ENCODE data around the gene CLEC11A.
"Not testable (repeated sequence)": the region's sequence is repeated elsewhere in the genome, so short reads cannot be mapped to it uniquely, and the experiment has no call there.

CLEC11A gene

GRCh38 chr19:50741179-50741933 is 18.2 kb downstream of the CLEC11A start:
- no peaks in the 10 kb centered on the region for H3K79me2 ChIP-seq (ENCODE audit: insufficient read depth, low read length)
- TF ChIP-seq CTCF (IDR thresholded peaks at IDR 0.05; ENCODE audit: borderline replicate concordance, extremely low read depth, low read length, poor library complexity, severe bottlenecking) (no peak), EZH2 (IDR thresholded peaks at IDR 0.05; ENCODE audit: borderline replicate concordance, low read depth, low read length, severe bottlenecking) (no peak)
- DNase-seq (no peak), ATAC-seq (ENCODE audit: insufficient read depth, low read depth) (no peak)
- no peak overlapping the region for H3K9ac ChIP-seq (ENCODE audit: low read depth, low read length)
- H3K9me3 ChIP-seq (ENCODE audit: insufficient read depth, low read length, severe bottlenecking), result no peaks in the 10 kb centered on the region
- no peak overlapping the region for H3K27ac ChIP-seq (ENCODE audit: low read length)
- H4K20me1 ChIP-seq (ENCODE audit: insufficient read depth, low read length), result no peaks in the 10 kb centered on the region
- no peak overlapping the region for H3K4me3 ChIP-seq (ENCODE audit: low read depth in 1 of 2, low read length in 2 of 2)
- H3K36me3 ChIP-seq (ENCODE audit: insufficient read depth, low read length), result no peaks in the 10 kb centered on the region
- no peaks in the 10 kb centered on the region for H3K4me1 ChIP-seq (ENCODE audit: insufficient read depth, low read length)
- peaks cover 9% of the 10 kb centered on the region for H3K27me3 ChIP-seq (ENCODE audit: insufficient read depth, low read length, poor library complexity)
- H2AFZ ChIP-seq (ENCODE audit: low read depth, low read length), result no peak overlapping the region
- H3K4me2 ChIP-seq (ENCODE audit: insufficient read depth, low read length), result no peak overlapping the region

GRCh38 chr19:50743537-50743936 is 20.4 kb downstream of the CLEC11A start:
- no peak overlapping the region for H2AFZ ChIP-seq (ENCODE audit: low read depth, low read length)
- no peaks in the 10 kb centered on the region for H3K79me2 ChIP-seq (ENCODE audit: insufficient read depth, low read length)
- H3K27ac ChIP-seq (ENCODE audit: low read length), result no peak overlapping the region
- peaks cover 9% of the 10 kb centered on the region for H3K27me3 ChIP-seq (ENCODE audit: insufficient read depth, low read length, poor library complexity)
- H3K4me2 ChIP-seq (ENCODE audit: insufficient read depth, low read length), result no peak overlapping the region
- no peaks in the 10 kb centered on the region for H3K4me1 ChIP-seq (ENCODE audit: insufficient read depth, low read length)
- H3K9me3 ChIP-seq (ENCODE audit: insufficient read depth, low read length, severe bottlenecking), result no peaks in the 10 kb centered on the region
- no peak for DNase-seq
- TF ChIP-seq CTCF (IDR thresholded peaks at IDR 0.05; ENCODE audit: borderline replicate concordance, extremely low read depth, low read length, poor library complexity, severe bottlenecking), result no peak
- no peak for TF ChIP-seq EZH2 (IDR thresholded peaks at IDR 0.05; ENCODE audit: borderline replicate concordance, low read depth, low read length, severe bottlenecking)
- no peak for ATAC-seq (ENCODE audit: insufficient read depth, low read depth)
- no peak overlapping the region for H3K9ac ChIP-seq (ENCODE audit: low read depth, low read length)
- no peaks in the 10 kb centered on the region for H4K20me1 ChIP-seq (ENCODE audit: insufficient read depth, low read length)
- no peaks in the 10 kb centered on the region for H3K36me3 ChIP-seq (ENCODE audit: insufficient read depth, low read length)
- H3K4me3 ChIP-seq (ENCODE audit: low read depth in 1 of 2, low read length in 2 of 2), result no peak overlapping the region

GRCh38 chr19:50745221-50745620 is 22.1 kb downstream of the CLEC11A start:
- Histone ChIP-seq H3K4me1 (ENCODE audit: insufficient read depth, low read length) (no peaks in the 10 kb centered on the region), H2AFZ (ENCODE audit: low read depth, low read length) (no peak overlapping the region), H3K4me3 (ENCODE audit: low read depth in 1 of 2, low read length in 2 of 2) (no peak overlapping the region), H3K79me2 (ENCODE audit: insufficient read depth, low read length) (no peaks in the 10 kb centered on the region), H3K9me3 (ENCODE audit: insufficient read depth, low read length, severe bottlenecking) (no peaks in the 10 kb centered on the region), H3K4me2 (ENCODE audit: insufficient read depth, low read length) (no peak overlapping the region), H3K9ac (ENCODE audit: low read depth, low read length) (no peak overlapping the region), H3K27me3 (ENCODE audit: insufficient read depth, low read length, poor library complexity) (peaks cover 9% of the 10 kb centered on the region), H3K27ac (ENCODE audit: low read length) (no peak overlapping the region), H4K20me1 (ENCODE audit: insufficient read depth, low read length) (no peaks in the 10 kb centered on the region), H3K36me3 (ENCODE audit: insufficient read depth, low read length) (no peaks in the 10 kb centered on the region)
- DNase-seq, result no peak
- no peak for ATAC-seq (ENCODE audit: insufficient read depth, low read depth)
- no peak for TF ChIP-seq CTCF (IDR thresholded peaks at IDR 0.05; ENCODE audit: borderline replicate concordance, extremely low read depth, low read length, poor library complexity, severe bottlenecking)
- TF ChIP-seq EZH2 (IDR thresholded peaks at IDR 0.05; ENCODE audit: borderline replicate concordance, low read depth, low read length, severe bottlenecking), result no peak

GRCh38 chr19:50747141-50747540 is 24.0 kb downstream of the CLEC11A start:
- not testable (repeated sequence) for H3K27ac ChIP-seq (ENCODE audit: low read length); H3K4me2 ChIP-seq (ENCODE audit: insufficient read depth, low read length); ATAC-seq (ENCODE audit: insufficient read depth, low read depth); H3K9ac ChIP-seq (ENCODE audit: low read depth, low read length); H3K36me3 ChIP-seq (ENCODE audit: insufficient read depth, low read length); H3K4me1 ChIP-seq (ENCODE audit: insufficient read depth, low read length); H3K79me2 ChIP-seq (ENCODE audit: insufficient read depth, low read length); H2AFZ ChIP-seq (ENCODE audit: low read depth, low read length); H3K4me3 ChIP-seq (ENCODE audit: low read depth in 1 of 2, low read length in 2 of 2); H3K27me3 ChIP-seq (ENCODE audit: insufficient read depth, low read length, poor library complexity); H4K20me1 ChIP-seq (ENCODE audit: insufficient read depth, low read length); DNase-seq; H3K9me3 ChIP-seq (ENCODE audit: insufficient read depth, low read length, severe bottlenecking)
